Nephron (organoid): ENCODE measurements around the gene CDK8.

Experiments
- H3K27ac Mint-ChIP-seq, 3 experiments: 2 replicates each; pipeline ENCODE4 v1.8.0; 2020; ENCODE audit warnings: mixed read lengths in 3 of 3, mild to moderate bottlenecking in 2 of 3, moderate library complexity in 1 of 3
- H3K27me3 Mint-ChIP-seq: 2 replicates; pipeline ENCODE4 v1.8.0; 2021; ENCODE audit warnings: low read depth, mild to moderate bottlenecking, moderate library complexity, mixed read lengths
- H3K36me3 Mint-ChIP-seq: 2 replicates; pipeline ENCODE4 v1.8.0; 2020; ENCODE audit warnings: low read depth, mixed read lengths
- H3K4me1 Mint-ChIP-seq: 2 replicates; pipeline ENCODE4 v1.8.0; 2020; ENCODE audit warnings: mixed read lengths
- H3K4me3 Mint-ChIP-seq, 3 experiments: 2 replicates each; pipeline ENCODE4 v1.8.0; 2020; ENCODE audit warnings: mild to moderate bottlenecking in 3 of 3, mixed read lengths in 3 of 3, moderate library complexity in 2 of 3
- H3K9me3 Mint-ChIP-seq: 2 replicates; pipeline ENCODE4 v1.8.0; 2020; ENCODE audit warnings: mixed read lengths
- CTCF ChIP-seq, 3 experiments: fragments of 200-600 bp; sonication (generic); IDR thresholded peaks; one replicate each; pipeline ENCODE4 v1.5.0; 2021; ENCODE audit warnings: antibody characterized with exemption in 3 of 3; ENCODE audit not compliant: unreplicated experiment in 3 of 3

CDK8 gene

GRCh38 chr13:26324294-26324693, 70.4 kb downstream of the CDK8 start:
- H3K27me3 Mint-ChIP-seq, result no peaks in the 10 kb centered on the region

DNA sequence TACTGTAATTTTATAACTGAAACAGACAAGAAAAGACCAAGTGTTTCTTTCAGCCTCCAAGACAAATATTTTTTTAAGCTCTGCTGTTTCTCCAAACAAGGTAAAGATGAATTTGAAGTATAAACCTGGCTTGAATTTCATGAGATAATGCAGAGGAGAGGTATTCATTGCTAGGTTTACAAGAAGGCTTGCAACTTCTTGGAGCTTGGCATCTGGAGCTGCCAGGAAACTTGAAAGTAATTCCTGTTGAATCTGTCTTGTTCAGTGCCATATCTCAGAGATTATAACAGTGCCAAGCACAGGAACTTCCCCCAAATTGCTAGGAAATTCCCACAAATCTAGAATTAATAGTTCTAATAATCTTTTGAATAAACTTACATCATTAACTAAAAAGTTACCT, 70.9 kb downstream of the CDK8 start:
- H3K4me1 Mint-ChIP-seq, result peaks cover 9% of the 10 kb centered on the region
- H3K27ac Mint-ChIP-seq, result no peak overlapping the region
- H3K36me3 Mint-ChIP-seq, result peaks cover 10% of the 10 kb centered on the region
- peaks cover 9% of the 10 kb centered on the region for H3K9me3 Mint-ChIP-seq
- TF ChIP-seq CTCF (IDR thresholded peaks at IDR 0.05; ENCODE audit: unreplicated experiment in 3 of 3), result no peak
- no peak overlapping the region for H3K4me3 Mint-ChIP-seq
- no peaks in the 10 kb centered on the region for H3K27me3 Mint-ChIP-seq

More at GRCh38 chr13:26324294-26324693, 70.4 kb downstream of the CDK8 start:
- Mint-ChIP-seq H3K4me1 (peaks cover 9% of the 10 kb centered on the region), H3K9me3 (peaks cover 6% of the 10 kb centered on the region), H3K36me3 (peaks cover 7% of the 10 kb centered on the region), H3K27ac (no peak overlapping the region), H3K4me3 (no peak overlapping the region)
- no peak for TF ChIP-seq CTCF (IDR thresholded peaks at IDR 0.05; ENCODE audit: unreplicated experiment in 3 of 3)

DNA sequence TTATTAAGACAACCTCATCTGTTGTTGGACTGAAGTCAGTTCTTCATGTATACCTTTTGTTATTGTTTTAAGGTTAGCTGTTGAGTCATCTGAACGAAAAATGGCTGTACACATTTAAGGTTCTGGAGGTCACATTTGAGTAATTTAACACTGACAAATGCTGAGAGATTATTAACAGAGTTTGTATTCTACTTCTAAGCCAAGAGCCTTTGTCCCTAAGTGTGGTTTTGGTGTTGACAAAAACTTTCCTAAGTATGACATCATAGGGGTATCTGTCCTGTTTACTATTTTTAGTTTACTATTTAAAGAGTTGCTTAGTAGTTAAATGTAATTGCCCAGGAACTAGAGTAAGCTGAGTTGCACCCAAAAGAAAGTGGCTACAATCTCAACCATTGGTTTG, 71.9 kb downstream of the CDK8 start:
- H3K27me3 Mint-ChIP-seq, result no peaks in the 10 kb centered on the region
- H3K4me3 Mint-ChIP-seq, result no peak overlapping the region
- peaks cover 15% of the 10 kb centered on the region for H3K36me3 Mint-ChIP-seq
- no peak for TF ChIP-seq CTCF (IDR thresholded peaks at IDR 0.05; ENCODE audit: unreplicated experiment in 3 of 3)
- H3K27ac Mint-ChIP-seq, result no peak overlapping the region
- peaks cover 9% of the 10 kb centered on the region for H3K4me1 Mint-ChIP-seq
- H3K9me3 Mint-ChIP-seq, result peaks cover 15% of the 10 kb centered on the region

DNA sequence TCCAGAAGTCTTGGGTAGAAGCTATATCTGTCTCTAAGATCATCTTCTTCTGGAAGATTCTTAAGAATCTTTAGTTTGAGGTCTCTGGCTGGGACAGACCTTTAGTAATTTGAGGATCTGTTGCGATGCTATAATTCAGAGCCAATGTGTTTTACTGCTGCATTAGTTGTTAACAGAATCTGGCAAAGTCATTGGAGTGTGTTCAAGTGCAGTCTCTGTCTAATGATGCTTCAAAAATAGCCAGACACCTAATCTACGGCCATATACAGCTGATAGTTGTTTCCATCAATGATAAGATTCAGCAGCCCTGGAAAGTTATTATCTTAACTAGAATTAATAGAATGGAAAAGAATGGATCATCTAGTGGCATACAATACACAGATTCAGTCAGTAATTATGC, 72.6 kb downstream of the CDK8 start:
- Mint-ChIP-seq H3K4me1 (peaks cover 9% of the 10 kb centered on the region), H3K9me3 (peaks cover 15% of the 10 kb centered on the region), H3K36me3 (peaks cover 15% of the 10 kb centered on the region), H3K4me3 (no peak overlapping the region), H3K27me3 (no peaks in the 10 kb centered on the region), H3K27ac (no peak overlapping the region)
- no peak for TF ChIP-seq CTCF (IDR thresholded peaks at IDR 0.05; ENCODE audit: unreplicated experiment in 3 of 3)

- Mint-ChIP-seq H3K27me3 (no peaks in the 10 kb centered on the region), H3K4me3 (no peak overlapping the region), H3K4me1 (peaks cover 9% of the 10 kb centered on the region), H3K27ac (no peak overlapping the region), H3K36me3 (peaks cover 15% of the 10 kb centered on the region), H3K9me3 (peaks cover 15% of the 10 kb centered on the region)
- TF ChIP-seq CTCF (IDR thresholded peaks at IDR 0.05; ENCODE audit: unreplicated experiment in 3 of 3), result no peak
These were observed 74.2 kb downstream of the CDK8 start for GRCh38 chr13:26327940-26328725.

DNA sequence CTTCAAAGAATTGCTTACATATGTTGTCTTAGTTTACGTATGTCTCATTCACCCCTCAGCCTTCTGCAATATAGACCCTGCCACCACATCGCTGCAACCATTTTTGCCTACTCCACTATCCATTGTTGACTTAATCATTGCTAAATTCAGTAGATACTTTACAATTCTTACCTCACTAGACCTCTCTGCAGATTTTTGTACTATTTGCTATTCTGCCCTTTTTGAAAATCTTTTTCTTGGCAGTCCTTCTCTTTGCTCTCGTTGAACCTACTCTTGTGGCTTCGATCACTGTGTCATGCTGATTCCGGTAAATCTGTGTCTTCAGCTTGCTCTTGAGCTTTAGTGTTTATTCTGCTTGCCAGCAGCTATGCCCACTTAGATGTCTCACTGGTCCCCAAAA, 81.2 kb downstream of the CDK8 start:
- H3K9me3 Mint-ChIP-seq, result peaks cover 5% of the 10 kb centered on the region
- H3K27ac Mint-ChIP-seq, result no peak overlapping the region
- H3K4me1 Mint-ChIP-seq, result no peaks in the 10 kb centered on the region
- H3K4me3 Mint-ChIP-seq, result no peak overlapping the region
- TF ChIP-seq CTCF (IDR thresholded peaks at IDR 0.05; ENCODE audit: unreplicated experiment in 3 of 3), result no peak
- peaks cover 4% of the 10 kb centered on the region for H3K36me3 Mint-ChIP-seq
- no peaks in the 10 kb centered on the region for H3K27me3 Mint-ChIP-seq
